Tibial artery (tissue), 4 donors: ENCODE results near the gene GARIN3.

Experiments used
- DNase-seq, 2 donors: peaks; one replicate each; pipeline ENCODE4 v3.0.0-alpha.2; 2019
- H3K27ac ChIP-seq, 2 donors: fragments of 200-600 bp; sonication (generic) in 1 of 2; 1 replicate in 1 of 2; 2 replicates in 1 of 2; pipeline ENCODE4 v1.5.1; 2018 to 2019; ENCODE audit warnings: mild to moderate bottlenecking in 1 of 2
- H3K27me3 ChIP-seq, 2 donors: fragments of 200-600 bp; sonication (generic) in 1 of 2; one replicate each; pipeline versions ENCODE4 v1.5.1 to v1.6.0; 2016 to 2019
- H3K36me3 ChIP-seq, 3 donors: fragments of 200-600 bp; sonication (generic) in 2 of 3; one replicate each; pipeline ENCODE4 v1.5.1; 2016 to 2019; ENCODE audit warnings: mild to moderate bottlenecking in 2 of 3
- H3K4me1 ChIP-seq, 4 donors: fragments of 200-600 bp; sonication (generic) in 2 of 4; 1 replicate in 3 of 4; 2 replicates in 1 of 4; pipeline ENCODE4 v1.5.1; 2016 to 2019
- H3K4me3 ChIP-seq, 2 donors: fragments of 200-600 bp; sonication (generic) in 1 of 2; 1 replicate in 1 of 2; 2 replicates in 1 of 2; pipeline ENCODE4 v1.5.1; 2018 to 2019; ENCODE audit warnings: mild to moderate bottlenecking in 2 of 2
- H3K9me3 ChIP-seq, 3 donors: fragments of 200-600 bp; sonication (generic) in 1 of 3; one replicate each; pipeline ENCODE4 v1.5.1; 2016 to 2019
- CTCF ChIP-seq, 2 experiments: fragments of 200-600 bp in 1 of 2; fragments of 450-650 bp in 1 of 2; IDR thresholded peaks; one replicate each; pipeline ENCODE4 v1.5.1; 2017 to 2019; ENCODE audit warnings: antibody characterized with exemption in 2 of 2, mild to moderate bottlenecking in 1 of 2, moderate library complexity in 1 of 2
- intact Hi-C: fragments of 100-400 bp; cut with DNase I; formaldehyde crosslinking; loops from one replicate; pipeline ENCODE4 v1.15.0; 2023; ENCODE audit warnings: low total_unique reads

GARIN3 gene

DNA sequence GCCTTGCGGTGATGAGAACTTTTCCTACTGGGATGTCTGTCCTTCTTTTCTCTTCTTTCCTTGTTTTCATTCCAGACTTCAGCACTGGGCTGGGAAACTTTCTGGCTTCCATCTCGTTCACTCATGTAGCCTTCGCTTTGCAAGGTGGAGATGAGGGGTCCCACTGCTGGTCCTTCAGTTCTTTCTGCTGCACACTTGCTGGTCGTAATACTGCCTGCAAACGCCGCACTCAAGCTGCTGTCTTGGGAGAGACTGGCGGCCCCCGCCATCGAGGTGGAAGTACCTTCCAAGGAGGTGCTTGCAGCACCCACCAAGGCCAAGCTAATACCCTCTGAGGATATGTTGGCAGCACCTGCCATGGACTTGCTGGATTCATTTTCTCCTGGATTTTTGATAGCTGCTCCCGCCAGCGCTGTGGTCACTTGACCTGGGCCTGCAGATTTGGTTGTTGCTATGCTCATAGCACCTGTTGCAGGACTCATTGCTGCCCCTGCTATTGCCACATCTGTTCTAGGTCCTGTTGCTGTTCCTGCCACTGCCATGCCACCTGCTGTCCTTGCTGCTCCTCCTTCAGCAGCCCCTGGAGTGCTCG lies 3.0 kb downstream of the GARIN3 start:
- intact Hi-C loops, result loop anchor here (10.0 kb wide), 1 partner anchor 572 kb away; the partner anchor contains the start of gene THG1L
- peaks cover 0 to 17% of the 10 kb centered on the region in 2 donors for H3K27me3 ChIP-seq
- no peak for TF ChIP-seq CTCF (IDR thresholded peaks at IDR 0.05)
- no peaks in the 10 kb centered on the region for H3K9me3 ChIP-seq
- DNase-seq, result no peak
- H3K27ac ChIP-seq, result no peak overlapping the region
- H3K4me1 ChIP-seq, result no peaks in the 10 kb centered on the region
- no peaks in the 10 kb centered on the region for H3K36me3 ChIP-seq
- H3K4me3 ChIP-seq, result no peak overlapping the region

- Histone ChIP-seq H3K36me3 (no peaks in the 10 kb centered on the region), H3K4me3 (no peak overlapping the region), H3K4me1 (no peaks in the 10 kb centered on the region), H3K27ac (no peak overlapping the region), H3K27me3 (peaks cover 0 to 17% of the 10 kb centered on the region in 2 donors), H3K9me3 (no peaks in the 10 kb centered on the region)
- no peak for DNase-seq
- no peak for TF ChIP-seq CTCF (IDR thresholded peaks at IDR 0.05)
- intact Hi-C loops, result loop anchor here (10.0 kb wide), 1 partner anchor 573 kb away; the partner anchor contains the start of gene THG1L
These were observed 4.1 kb downstream of the GARIN3 start for GRCh38 chr5:157161996-157162395.

DNA sequence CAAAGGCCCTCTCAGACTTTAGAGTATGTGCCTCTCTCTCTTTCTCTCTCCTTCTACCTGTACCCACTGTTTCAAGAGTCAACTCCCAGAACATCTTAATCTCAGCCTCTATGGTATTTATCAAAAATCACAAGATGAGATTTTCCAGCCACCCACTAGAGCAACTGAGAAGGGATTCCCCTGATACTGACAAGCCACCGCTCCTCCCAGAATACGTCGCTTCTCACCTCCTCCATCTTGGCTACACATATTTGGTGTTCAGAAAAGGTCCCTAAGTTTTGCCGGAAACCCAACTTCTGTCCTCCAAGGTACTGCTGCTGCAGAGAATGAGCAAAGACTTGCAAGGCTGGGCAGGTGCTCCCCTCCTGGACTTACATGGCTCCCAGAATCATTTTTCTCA lies 6.1 kb downstream of the GARIN3 start:
- no peak for TF ChIP-seq CTCF (IDR thresholded peaks at IDR 0.05)
- Histone ChIP-seq H3K36me3 (no peaks in the 10 kb centered on the region), H3K27me3 (peaks cover 0 to 12% of the 10 kb centered on the region in 2 donors), H3K4me1 (no peaks in the 10 kb centered on the region), H3K27ac (no peak overlapping the region), H3K4me3 (no peak overlapping the region), H3K9me3 (no peaks in the 10 kb centered on the region)
- intact Hi-C loops, result loop anchor here (10.0 kb wide), 1 partner anchor 575 kb away; the partner anchor contains the start of gene THG1L
- no peak for DNase-seq

GRCh38 chr5:157159209-157159751 lies 6.8 kb downstream of the GARIN3 start:
- intact Hi-C loops, result loop anchor here (10.0 kb wide), 1 partner anchor 96 kb away; no protein-coding TSS in a partner anchor
- no peak for DNase-seq

GRCh38 chr5:157157293-157157891 lies 8.7 kb downstream of the GARIN3 start:
- no peak overlapping the region for H3K27ac ChIP-seq
- peaks cover 0 to 8% of the 10 kb centered on the region in 2 donors for H3K27me3 ChIP-seq
- no peak overlapping the region for H3K4me3 ChIP-seq
- DNase-seq, result no peak
- H3K9me3 ChIP-seq, result no peaks in the 10 kb centered on the region
- TF ChIP-seq CTCF (IDR thresholded peaks at IDR 0.05), result no peak
- H3K4me1 ChIP-seq, result no peaks in the 10 kb centered on the region
- intact Hi-C loops, result loop anchor here (10.0 kb wide), 1 partner anchor 97 kb away; no protein-coding TSS in a partner anchor
- H3K36me3 ChIP-seq, result no peaks in the 10 kb centered on the region

More at GRCh38 chr5:157159209-157159751, 6.8 kb downstream of the GARIN3 start:
- no peaks in the 10 kb centered on the region for H3K36me3 ChIP-seq
- peaks cover 0 to 11% of the 10 kb centered on the region in 2 donors for H3K27me3 ChIP-seq
- no peak for TF ChIP-seq CTCF (IDR thresholded peaks at IDR 0.05)
- no peak overlapping the region for H3K4me3 ChIP-seq
- no peaks in the 10 kb centered on the region for H3K9me3 ChIP-seq
- H3K27ac ChIP-seq, result no peak overlapping the region
- H3K4me1 ChIP-seq, result no peaks in the 10 kb centered on the region
